ENCODE data around the gene PTPRF.

GRCh38 chr1:43549921-43550597, 19.4 kb downstream of the PTPRF start:
- no peak for TF ChIP-seq CTCF (conservative IDR thresholded peaks at IDR 0.05 in 1 of 2, IDR thresholded peaks at IDR 0.05 in 1 of 2; ENCODE audit: extremely low read depth in 1 of 2, insufficient read depth in 1 of 2, low read depth in 1 of 2, low read length in 2 of 2)
- TF ChIP-seq EZH2 (IDR thresholded peaks at IDR 0.05; ENCODE audit: borderline replicate concordance, low read length), result no peak

All from mammary epithelial cell (primary cell).